GM06990 (cell line): Measurements from ENCODE around the gene ABI3BP.

Experiments
- DNase-seq: peaks from one replicate; pipeline ENCODE4 v3.0.0-alpha.2; 2011; ENCODE audit not compliant: insufficient read length; ENCODE audit errors: extremely low read depth
- H3K27me3 ChIP-seq: replicated peaks from 2 replicates; pipeline ENCODE4 v1.6.0; 2011; ENCODE audit warnings: low read length; ENCODE audit not compliant: control insufficient read depth, insufficient read depth
- H3K36me3 ChIP-seq: 2 replicates; pipeline ENCODE4 v1.5.1; 2011; ENCODE audit warnings: low read length; ENCODE audit not compliant: control insufficient read depth, insufficient read depth
- H3K4me3 ChIP-seq: replicated peaks from 2 replicates; pipeline ENCODE4 v1.5.1; 2011; ENCODE audit warnings: low read depth, mild to moderate bottlenecking, control low read depth, low read length
- CTCF ChIP-seq: IDR thresholded peaks from 2 replicates; pipeline ENCODE4 v1.5.1; 2011; ENCODE audit warnings: low read length, control low read depth, mild to moderate bottlenecking, inconsistent platforms; ENCODE audit not compliant: insufficient read depth, poor library complexity, severe bottlenecking

Gene ABI3BP

DNA sequence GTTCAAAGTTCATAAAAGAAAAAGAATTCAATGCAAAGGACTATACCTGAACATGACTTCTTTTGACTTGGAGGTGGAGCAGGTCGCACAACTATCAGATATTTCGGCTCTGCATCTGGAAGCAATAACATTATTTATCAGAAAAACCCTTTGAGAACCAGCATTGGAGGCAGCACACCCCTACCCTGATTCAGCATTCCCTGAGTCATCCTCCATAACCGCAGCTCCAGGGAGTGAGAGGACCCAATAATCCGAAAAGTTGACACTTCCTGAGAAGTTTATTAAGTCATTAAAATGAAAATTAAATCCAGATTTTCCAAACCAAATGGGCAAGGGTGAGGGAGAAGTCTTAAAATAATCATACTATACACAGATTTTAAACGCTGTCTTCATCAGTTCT, 90.6 kb downstream of the ABI3BP start:
- TF ChIP-seq CTCF, result no peak
- Histone ChIP-seq H3K36me3 (no peaks in the 10 kb centered on the region), H3K4me3 (no peak overlapping the region), H3K27me3 (no peaks in the 10 kb centered on the region)
- no peak for DNase-seq

DNA sequence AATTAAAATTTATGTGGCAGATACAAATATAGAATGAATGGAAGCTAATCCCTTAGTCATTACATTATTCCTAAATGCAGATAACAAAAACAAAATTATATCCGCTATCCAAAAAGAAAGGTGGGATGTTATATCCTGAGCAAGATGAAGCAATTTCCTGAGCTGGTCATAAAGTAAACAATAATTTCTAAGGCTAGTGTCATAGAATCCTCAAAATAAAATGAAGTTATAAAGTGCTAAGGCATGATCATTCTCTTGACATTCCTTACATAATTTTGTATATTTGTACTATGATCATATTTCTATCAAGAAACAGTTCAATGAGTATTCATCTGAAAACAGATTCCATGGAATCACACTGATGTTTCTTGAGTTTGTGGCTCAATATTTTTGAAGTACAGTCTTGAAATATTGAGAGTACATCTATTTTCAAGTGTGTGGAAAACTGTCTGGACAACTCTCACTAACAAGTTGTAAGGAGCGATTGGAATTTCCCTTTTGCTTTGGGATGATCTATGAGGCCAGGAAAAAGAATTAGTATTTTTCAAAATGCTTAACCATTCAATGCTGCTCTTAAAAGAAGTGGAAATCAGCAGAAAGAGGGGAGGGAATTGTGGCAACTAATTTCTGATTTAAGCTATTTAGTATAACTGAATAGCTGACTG, 92.4 kb downstream of the ABI3BP start:
- H3K4me3 ChIP-seq, result no peak overlapping the region
- TF ChIP-seq CTCF, result no peak
- H3K36me3 ChIP-seq, result no peaks in the 10 kb centered on the region
- no peak for DNase-seq
- H3K27me3 ChIP-seq, result no peaks in the 10 kb centered on the region

- no peak for TF ChIP-seq CTCF
Measured at GRCh38 chr3:100899440-100900091, 93.7 kb downstream of the ABI3BP start.

GRCh38 chr3:100898681-100899080, 94.5 kb downstream of the ABI3BP start:
- Histone ChIP-seq H3K27me3 (no peaks in the 10 kb centered on the region), H3K36me3 (no peaks in the 10 kb centered on the region), H3K4me3 (no peak overlapping the region)
- no peak for TF ChIP-seq CTCF
- DNase-seq, result no peak

More at GRCh38 chr3:100899440-100900091, 93.7 kb downstream of the ABI3BP start:
- no peak overlapping the region for H3K4me3 ChIP-seq
- H3K36me3 ChIP-seq, result no peaks in the 10 kb centered on the region
- no peaks in the 10 kb centered on the region for H3K27me3 ChIP-seq
- no peak for DNase-seq

GRCh38 chr3:100896994-100897393, 96.2 kb downstream of the ABI3BP start:
- TF ChIP-seq CTCF, result no peak
- H3K4me3 ChIP-seq, result no peak overlapping the region
- H3K36me3 ChIP-seq, result no peaks in the 10 kb centered on the region
- DNase-seq, result no peak
- no peaks in the 10 kb centered on the region for H3K27me3 ChIP-seq
